HepG2 (cell line): ENCODE data around the gene UGT1A4. TPM values are rescaled to one million over a fixed set of nuclear protein-coding genes. Genes with fewer than 3 reads are reported as not detected.

Experiments used
- BHLHE40 ChIP-seq: IDR thresholded peaks from 2 replicates; pipeline ENCODE4 v1.6.1; 2011; ENCODE audit warnings: low read length, improper control_type of control experiment
- HNF4G ChIP-seq, 2 experiments: sonication (generic) in 1 of 2; formaldehyde crosslinking in 1 of 2; IDR thresholded peaks; 2 replicates each; pipeline versions ENCODE4 v1.4.0 to v1.6.1; 2011 to 2020; ENCODE audit warnings: borderline replicate concordance in 2 of 2, low read depth in 2 of 2, mild to moderate bottlenecking in 2 of 2, low read length in 1 of 2, missing genetic modification reagents in 1 of 2, moderate library complexity in 1 of 2
- IRF9 ChIP-seq: sonication (generic); formaldehyde crosslinking; IDR thresholded peaks from 2 replicates; pipeline ENCODE4 v1.8.0; 2022; ENCODE audit warnings: missing genetic modification reagents, mild to moderate bottlenecking, borderline replicate concordance
- PHB2 ChIP-seq: fragments of 450-650 bp; IDR thresholded peaks from 2 replicates; pipeline ENCODE4 v1.6.1; 2018; ENCODE audit not compliant: partially characterized antibody
- SALL1 ChIP-seq: sonication (generic); formaldehyde crosslinking; IDR thresholded peaks from 2 replicates; pipeline ENCODE4 v1.8.0; 2022; ENCODE audit warnings: mild to moderate bottlenecking, missing genetic modification reagents
- SOX6 ChIP-seq, 2 experiments: fragments of 450-650 bp in 1 of 2; sonication (generic) in 1 of 2; formaldehyde crosslinking in 1 of 2; IDR thresholded peaks; 2 replicates each; pipeline versions ENCODE4 v1.4.0 to v1.6.1; 2017 to 2020; ENCODE audit warnings: antibody characterized with exemption in 1 of 2, mild to moderate bottlenecking in 1 of 2, missing genetic modification reagents in 1 of 2
- TIGD3 ChIP-seq: sonication (generic); formaldehyde crosslinking; IDR thresholded peaks from 2 replicates; pipeline ENCODE4 v1.5.1; 2020; ENCODE audit warnings: mild to moderate bottlenecking, missing genetic modification reagents, borderline replicate concordance
- ZFX ChIP-seq: sonication (generic); formaldehyde crosslinking; IDR thresholded peaks from 2 replicates; pipeline ENCODE4 v1.4.0; 2020; ENCODE audit warnings: mild to moderate bottlenecking, low read depth, missing genetic modification reagents, moderate library complexity
- ZFY ChIP-seq: sonication (generic); formaldehyde crosslinking; IDR thresholded peaks from 2 replicates; pipeline ENCODE4 v1.4.0; 2020; ENCODE audit warnings: missing genetic modification reagents
- ZNF274 ChIP-seq: sonication (generic); formaldehyde crosslinking; IDR thresholded peaks from 2 replicates; pipeline ENCODE4 v1.5.1; 2020; ENCODE audit warnings: mild to moderate bottlenecking, missing genetic modification reagents
- ZNF292 ChIP-seq: sonication (generic); formaldehyde crosslinking; IDR thresholded peaks from 2 replicates; pipeline ENCODE4 v1.8.1; 2022; ENCODE audit warnings: mild to moderate bottlenecking, low read depth, missing genetic modification reagents, borderline replicate concordance
- ZNF335 ChIP-seq: sonication (generic); formaldehyde crosslinking; IDR thresholded peaks from 2 replicates; pipeline ENCODE4 v1.4.0; 2020; ENCODE audit warnings: missing genetic modification reagents
- polyA plus RNA-seq, 8 experiments: library from polyadenylated mRNA; depleted of rRNA in 3 of 8; stranded (reverse) in 7 of 8; unstranded in 1 of 8; fragments of >200 nt; fragmentation: Illumina TruSeq in 4 of 8; extraction: Trizol in 4 of 8; gene quantifications; 2 replicates each; pipeline versions ENCODE4 v1.2.1 to v1.2.3, GENCODE V29; 2011 to 2016; ENCODE audit warnings: low read depth in 4 of 8, missing spikeins in 1 of 8, mixed read lengths in 1 of 8; ENCODE audit not compliant: insufficient read depth in 1 of 8
- total RNA-seq, 5 experiments: library from RNA; depleted of rRNA; stranded (reverse); fragments of >200 nt; fragmentation: Illumina TruSeq; extraction: Trizol; gene quantifications; 2 replicates each; pipeline ENCODE4 v1.2.3, GENCODE V29; 2016; ENCODE audit warnings: low read depth in 1 of 5
- TF ChIP-seq, protein P1 (sequence below): sonication (generic); formaldehyde crosslinking; IDR thresholded peaks from 2 replicates; pipeline ENCODE4 v1.4.0; 2020; ENCODE audit warnings: missing genetic modification reagents
- TF ChIP-seq, protein P2 (sequence below): sonication (generic); formaldehyde crosslinking; IDR thresholded peaks from 2 replicates; pipeline ENCODE4 v1.4.0; 2020; ENCODE audit warnings: missing genetic modification reagents, borderline replicate concordance
- TF ChIP-seq, protein P3 (sequence below): sonication (generic); formaldehyde crosslinking; IDR thresholded peaks from 2 replicates; pipeline ENCODE4 v1.5.0; 2020; ENCODE audit warnings: missing genetic modification reagents
- TF ChIP-seq, protein P4 (sequence below): sonication (generic); formaldehyde crosslinking; IDR thresholded peaks from 2 replicates; pipeline ENCODE4 v1.9.0; 2022; ENCODE audit warnings: missing genetic modification reagents, mild to moderate bottlenecking, borderline replicate concordance

UGT1A4 gene
- total and polyA plus RNA-seq, 2 of the 13 experiments (the other 11 are each of a cell fraction or from before 2014, with no cell fraction given), result not detected

DNA sequence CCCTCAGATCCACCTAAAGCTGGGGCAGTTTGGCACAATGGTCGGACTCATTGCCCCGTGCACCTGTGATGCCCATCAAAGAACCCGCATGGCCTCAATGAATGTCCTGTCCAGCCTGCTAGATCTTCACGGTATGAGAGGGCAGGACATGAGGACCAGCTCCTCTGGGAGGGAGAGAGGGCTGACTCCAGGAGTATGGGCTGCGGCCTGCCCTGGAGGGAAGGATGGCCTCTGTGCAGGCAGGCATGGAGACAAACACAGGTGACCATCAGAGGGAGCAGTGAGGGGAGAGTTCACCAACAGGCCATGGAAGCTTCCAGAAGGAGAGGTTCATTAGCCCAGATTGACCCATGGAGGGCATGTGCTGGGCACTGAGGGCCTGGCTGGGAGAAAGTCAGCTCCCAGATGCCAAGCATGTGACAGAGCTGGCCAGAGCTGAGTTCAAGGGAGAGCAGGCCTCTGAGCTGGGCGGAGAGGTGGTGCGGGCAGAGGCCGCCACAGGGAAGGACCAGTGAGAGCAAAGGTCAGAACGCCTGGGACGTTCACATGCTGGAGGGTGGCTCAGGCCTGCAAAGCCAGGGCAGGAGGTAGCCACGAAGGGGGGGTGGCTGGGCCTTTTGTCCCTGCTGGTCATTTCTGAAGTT lies 99.6 kb downstream of the UGT1A4 start (continued):
- TF ChIP-seq, protein P1, sequence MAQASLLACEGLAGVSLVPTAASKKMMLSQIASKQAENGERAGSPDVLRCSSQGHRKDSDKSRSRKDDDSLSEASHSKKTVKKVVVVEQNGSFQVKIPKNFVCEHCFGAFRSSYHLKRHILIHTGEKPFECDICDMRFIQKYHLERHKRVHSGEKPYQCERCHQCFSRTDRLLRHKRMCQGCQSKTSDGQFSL (CRISPR knock-in tag), result 0 out of 2 replicates have a peak, but pooled peaks have one; percentile 20
- TF ChIP-seq, protein P2, sequence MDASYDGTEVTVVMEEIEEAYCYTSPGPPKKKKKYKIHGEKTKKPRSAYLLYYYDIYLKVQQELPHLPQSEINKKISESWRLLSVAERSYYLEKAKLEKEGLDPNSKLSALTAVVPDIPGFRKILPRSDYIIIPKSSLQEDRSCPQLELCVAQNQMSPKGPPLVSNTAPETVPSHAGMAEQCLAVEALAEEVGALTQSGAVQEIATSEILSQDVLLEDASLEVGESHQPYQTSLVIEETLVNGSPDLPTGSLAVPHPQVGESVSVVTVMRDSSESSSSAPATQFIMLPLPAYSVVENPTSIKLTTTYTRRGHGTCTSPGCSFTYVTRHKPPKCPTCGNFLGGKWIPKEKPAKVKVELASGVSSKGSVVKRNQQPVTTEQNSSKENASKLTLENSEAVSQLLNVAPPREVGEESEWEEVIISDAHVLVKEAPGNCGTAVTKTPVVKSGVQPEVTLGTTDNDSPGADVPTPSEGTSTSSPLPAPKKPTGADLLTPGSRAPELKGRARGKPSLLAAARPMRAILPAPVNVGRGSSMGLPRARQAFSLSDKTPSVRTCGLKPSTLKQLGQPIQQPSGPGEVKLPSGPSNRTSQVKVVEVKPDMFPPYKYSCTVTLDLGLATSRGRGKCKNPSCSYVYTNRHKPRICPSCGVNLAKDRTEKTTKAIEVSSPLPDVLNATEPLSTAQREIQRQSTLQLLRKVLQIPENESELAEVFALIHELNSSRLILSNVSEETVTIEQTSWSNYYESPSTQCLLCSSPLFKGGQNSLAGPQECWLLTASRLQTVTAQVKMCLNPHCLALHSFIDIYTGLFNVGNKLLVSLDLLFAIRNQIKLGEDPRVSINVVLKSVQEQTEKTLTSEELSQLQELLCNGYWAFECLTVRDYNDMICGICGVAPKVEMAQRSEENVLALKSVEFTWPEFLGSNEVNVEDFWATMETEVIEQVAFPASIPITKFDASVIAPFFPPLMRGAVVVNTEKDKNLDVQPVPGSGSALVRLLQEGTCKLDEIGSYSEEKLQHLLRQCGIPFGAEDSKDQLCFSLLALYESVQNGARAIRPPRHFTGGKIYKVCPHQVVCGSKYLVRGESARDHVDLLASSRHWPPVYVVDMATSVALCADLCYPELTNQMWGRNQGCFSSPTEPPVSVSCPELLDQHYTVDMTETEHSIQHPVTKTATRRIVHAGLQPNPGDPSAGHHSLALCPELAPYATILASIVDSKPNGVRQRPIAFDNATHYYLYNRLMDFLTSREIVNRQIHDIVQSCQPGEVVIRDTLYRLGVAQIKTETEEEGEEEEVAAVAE (CRISPR knock-in tag), result no peak
- TF ChIP-seq ZNF335 (CRISPR knock-in tag) (no peak), SALL1 (0 out of 2 replicates have a peak, but pooled peaks have one; percentile 24), ZFY (CRISPR knock-in tag) (peak; percentile 61), BHLHE40 (no peak), ZNF274 (0 out of 2 replicates have a peak, but pooled peaks have one; percentile 35), SOX6 (IDR thresholded peaks at IDR 0.05) (no peak), SOX6 (CRISPR knock-in tag; IDR thresholded peaks at IDR 0.05) (0 out of 2 replicates have a peak, but pooled peaks have one; percentile 26), TIGD3 (CRISPR knock-in tag) (no peak), IRF9 (CRISPR knock-in tag) (0 out of 2 replicates have a peak, but pooled peaks have one; percentile 34), ZNF292 (CRISPR knock-in tag) (peak; percentile 31; the same call in 1 of the 2 replicates), ZFX (CRISPR knock-in tag) (peak; percentile 68), HNF4G (IDR thresholded peaks at IDR 0.05; ENCODE audit: borderline replicate concordance, low read depth, low read length) (0 out of 2 replicates have a peak, but pooled peaks have one; percentile 40), HNF4G (CRISPR knock-in tag; IDR thresholded peaks at IDR 0.05; ENCODE audit: borderline replicate concordance, low read depth) (no peak), PHB2 (no peak)
- TF ChIP-seq, protein P3, sequence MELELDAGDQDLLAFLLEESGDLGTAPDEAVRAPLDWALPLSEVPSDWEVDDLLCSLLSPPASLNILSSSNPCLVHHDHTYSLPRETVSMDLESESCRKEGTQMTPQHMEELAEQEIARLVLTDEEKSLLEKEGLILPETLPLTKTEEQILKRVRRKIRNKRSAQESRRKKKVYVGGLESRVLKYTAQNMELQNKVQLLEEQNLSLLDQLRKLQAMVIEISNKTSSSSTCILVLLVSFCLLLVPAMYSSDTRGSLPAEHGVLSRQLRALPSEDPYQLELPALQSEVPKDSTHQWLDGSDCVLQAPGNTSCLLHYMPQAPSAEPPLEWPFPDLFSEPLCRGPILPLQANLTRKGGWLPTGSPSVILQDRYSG (CRISPR knock-in tag), result no peak
- TF ChIP-seq, protein P4, sequence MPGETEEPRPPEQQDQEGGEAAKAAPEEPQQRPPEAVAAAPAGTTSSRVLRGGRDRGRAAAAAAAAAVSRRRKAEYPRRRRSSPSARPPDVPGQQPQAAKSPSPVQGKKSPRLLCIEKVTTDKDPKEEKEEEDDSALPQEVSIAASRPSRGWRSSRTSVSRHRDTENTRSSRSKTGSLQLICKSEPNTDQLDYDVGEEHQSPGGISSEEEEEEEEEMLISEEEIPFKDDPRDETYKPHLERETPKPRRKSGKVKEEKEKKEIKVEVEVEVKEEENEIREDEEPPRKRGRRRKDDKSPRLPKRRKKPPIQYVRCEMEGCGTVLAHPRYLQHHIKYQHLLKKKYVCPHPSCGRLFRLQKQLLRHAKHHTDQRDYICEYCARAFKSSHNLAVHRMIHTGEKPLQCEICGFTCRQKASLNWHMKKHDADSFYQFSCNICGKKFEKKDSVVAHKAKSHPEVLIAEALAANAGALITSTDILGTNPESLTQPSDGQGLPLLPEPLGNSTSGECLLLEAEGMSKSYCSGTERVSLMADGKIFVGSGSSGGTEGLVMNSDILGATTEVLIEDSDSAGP (CRISPR knock-in tag), result 0 out of 2 replicates have a peak, but pooled peaks have one; percentile 36
